ENCODE measurements around the gene C19orf67. TPM values are rescaled to one million over a fixed set of nuclear protein-coding genes. Genes with fewer than 3 reads are reported as not detected.

The C19orf67 gene
- total and polyA plus RNA-seq, 8 donors = not detected

DNA sequence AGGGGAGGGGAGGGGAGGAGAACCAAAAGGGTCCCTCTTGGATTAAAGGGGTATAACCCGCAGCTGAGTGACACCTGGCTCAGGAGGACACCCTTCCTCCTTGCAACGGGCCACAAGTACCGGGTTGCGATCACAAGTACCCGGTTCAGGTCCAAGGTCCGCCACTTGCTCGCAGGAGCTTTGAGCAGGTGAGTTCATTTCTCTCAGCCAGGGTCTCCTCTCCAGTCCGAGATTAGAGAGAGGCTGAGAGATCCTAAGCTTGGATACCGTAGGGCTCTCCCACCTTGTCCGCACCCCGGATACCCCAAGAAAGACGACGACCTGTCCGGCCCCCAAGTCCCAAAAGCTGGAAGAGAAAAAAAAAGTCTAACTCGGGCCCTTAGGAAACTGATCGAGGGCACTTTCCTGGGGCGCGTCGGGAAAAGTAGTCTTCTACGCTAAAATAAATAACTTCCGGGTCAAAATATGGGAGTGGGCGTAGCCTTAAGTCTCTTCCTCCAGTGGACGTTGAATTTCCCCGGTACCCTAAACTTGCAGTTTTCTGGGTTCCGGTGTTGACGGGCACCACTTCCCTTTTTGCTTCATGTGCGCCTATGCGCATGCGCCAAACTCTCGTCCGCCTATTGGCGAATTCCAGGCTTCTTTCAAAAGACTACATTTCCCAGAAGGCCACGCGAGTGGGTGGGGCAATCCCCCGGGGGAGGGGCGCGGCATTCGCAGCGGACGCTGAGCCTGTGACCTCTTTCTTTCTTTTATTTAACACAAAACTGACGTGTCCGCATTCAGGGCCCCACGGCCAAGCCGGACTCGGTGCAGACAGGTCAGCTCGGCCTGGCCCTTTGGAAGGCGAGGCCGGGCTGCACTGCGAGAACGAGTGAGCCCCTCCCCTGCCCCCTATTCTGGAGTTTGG is 4.4 kb downstream of the C19orf67 start:
- Histone ChIP-seq H3K4me1 (peaks cover 0 to 14% (median 0%) of the 10 kb centered on the region in 3 donors), H3K27me3 (no peaks in the 10 kb centered on the region), H3K36me3 (no peaks in the 10 kb centered on the region), H3K4me3 (peak overlapping the region; percentile 55 to 84 (median 64)), H3K9me3 (no peaks in the 10 kb centered on the region), H3K27ac (peak overlapping the region; percentile 81 to 96 (median 95))
- intact Hi-C loops (cut with DNase I) = no loop called here
- TF ChIP-seq, protein P1, sequence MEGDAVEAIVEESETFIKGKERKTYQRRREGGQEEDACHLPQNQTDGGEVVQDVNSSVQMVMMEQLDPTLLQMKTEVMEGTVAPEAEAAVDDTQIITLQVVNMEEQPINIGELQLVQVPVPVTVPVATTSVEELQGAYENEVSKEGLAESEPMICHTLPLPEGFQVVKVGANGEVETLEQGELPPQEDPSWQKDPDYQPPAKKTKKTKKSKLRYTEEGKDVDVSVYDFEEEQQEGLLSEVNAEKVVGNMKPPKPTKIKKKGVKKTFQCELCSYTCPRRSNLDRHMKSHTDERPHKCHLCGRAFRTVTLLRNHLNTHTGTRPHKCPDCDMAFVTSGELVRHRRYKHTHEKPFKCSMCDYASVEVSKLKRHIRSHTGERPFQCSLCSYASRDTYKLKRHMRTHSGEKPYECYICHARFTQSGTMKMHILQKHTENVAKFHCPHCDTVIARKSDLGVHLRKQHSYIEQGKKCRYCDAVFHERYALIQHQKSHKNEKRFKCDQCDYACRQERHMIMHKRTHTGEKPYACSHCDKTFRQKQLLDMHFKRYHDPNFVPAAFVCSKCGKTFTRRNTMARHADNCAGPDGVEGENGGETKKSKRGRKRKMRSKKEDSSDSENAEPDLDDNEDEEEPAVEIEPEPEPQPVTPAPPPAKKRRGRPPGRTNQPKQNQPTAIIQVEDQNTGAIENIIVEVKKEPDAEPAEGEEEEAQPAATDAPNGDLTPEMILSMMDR (IDR thresholded peaks at IDR 0.05) = no peak
- DNase-seq (peak; percentile 98 to 100 (median 100)), ATAC-seq (peak; percentile 90 to 95 (median 92)), FAIRE-seq (peak; percentile 98)
- 0 to 1% methylated on average over 48 to 50 of the region's 50 CpGs for WGBS, 2 donors

DNA sequence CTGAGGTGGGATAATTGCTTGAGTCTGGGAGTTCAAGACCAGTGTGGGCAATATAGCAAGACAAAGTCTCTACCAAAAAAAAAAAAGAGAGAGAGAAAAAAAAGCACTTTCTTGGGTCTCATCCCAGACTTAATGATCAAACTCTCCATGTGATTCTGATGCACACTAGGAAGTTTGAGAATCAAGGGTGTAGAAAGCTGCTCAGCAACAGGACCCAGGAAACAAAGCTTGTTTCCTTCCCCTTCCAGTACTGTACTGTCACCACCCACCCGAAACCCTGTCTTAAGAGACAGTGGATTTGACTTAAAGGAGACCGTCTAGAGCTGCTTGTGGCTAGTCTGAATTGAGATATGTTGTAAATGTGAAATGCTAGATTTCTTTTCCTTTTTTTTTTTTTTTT is 7.2 kb downstream of the C19orf67 start:
- Histone ChIP-seq H3K27ac (no peak overlapping the region), H3K4me1 (peaks cover 0 to 19% (median 5%) of the 10 kb centered on the region in 3 donors), H3K4me3 (no peak overlapping the region), H3K36me3 (no peaks in the 10 kb centered on the region), H3K27me3 (no peaks in the 10 kb centered on the region), H3K9me3 (no peaks in the 10 kb centered on the region)
- intact Hi-C loops (cut with DNase I) = no loop called here
- ATAC-seq (no peak), FAIRE-seq (no peak), DNase-seq (no peak)
- TF ChIP-seq, protein P1 (IDR thresholded peaks at IDR 0.05) = no peak
- 84 to 94% methylated on average over 2 of the region's 2 CpGs for WGBS, 2 donors

DNA sequence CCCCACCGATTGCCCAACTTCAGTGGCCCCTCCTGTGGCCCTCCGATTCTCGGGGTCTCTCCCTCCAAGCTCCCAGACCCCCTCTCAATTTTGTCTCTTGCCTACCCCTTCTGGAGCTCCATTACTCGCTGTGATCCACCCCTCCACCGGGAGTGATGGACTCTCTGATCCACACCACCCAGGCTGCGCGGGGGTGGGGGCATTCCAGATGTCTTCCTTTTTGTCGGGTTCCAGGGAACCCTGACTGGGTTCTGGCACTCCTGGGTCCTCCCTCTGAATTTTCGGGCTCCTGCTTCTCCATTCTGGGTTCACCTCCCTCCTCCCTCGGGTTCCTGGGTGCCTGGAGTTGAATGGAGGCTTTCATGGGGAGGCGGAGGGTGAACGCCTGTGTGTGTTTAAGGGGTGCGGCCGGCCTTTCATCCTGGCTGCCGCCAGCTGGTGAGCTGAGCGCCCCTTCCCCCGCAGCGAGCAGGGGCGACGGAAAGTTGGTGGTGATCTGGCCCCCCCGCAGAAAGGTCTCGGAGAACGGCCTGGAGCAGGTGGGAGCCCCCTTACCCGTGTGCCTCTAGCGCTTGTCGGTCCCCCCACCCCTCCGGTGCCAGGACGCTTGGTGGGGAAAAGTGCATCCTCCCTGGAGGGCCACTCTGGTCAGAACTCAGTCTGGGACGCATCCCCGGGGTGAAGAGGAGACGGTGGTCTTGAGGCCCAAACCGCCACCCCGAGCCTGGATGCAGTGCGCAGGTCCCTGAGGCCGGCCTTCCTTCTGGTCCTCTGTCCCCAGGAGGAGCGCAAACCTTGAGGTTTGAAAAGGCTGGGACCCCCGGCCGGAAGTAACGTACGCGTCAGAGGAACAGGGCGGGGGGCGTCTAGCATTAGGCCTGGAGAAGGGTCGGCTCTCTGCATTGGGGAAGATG is 11.4 kb downstream of the C19orf67 start:
- TF ChIP-seq, protein P1 (IDR thresholded peaks at IDR 0.05) = no peak
- Histone ChIP-seq H3K36me3 (no peaks in the 10 kb centered on the region), H3K9me3 (no peaks in the 10 kb centered on the region), H3K27me3 (no peaks in the 10 kb centered on the region), H3K4me1 (peaks cover 3 to 11% (median 10%) of the 10 kb centered on the region in 3 donors), H3K4me3 (peak overlapping the region; percentile 80 to 88 (median 84)), H3K27ac (peak overlapping the region; percentile 91 to 98 (median 94))
- DNase-seq (peak in 4 of 6 donors; percentile 49 to 81 (median 59)), ATAC-seq (peak in 1 of 4 donors; percentile 2), FAIRE-seq (no peak)
- intact Hi-C loops (cut with DNase I) = loop anchor here in 2 of 3 donors (5.0 kb wide), 1 partner anchor 192 kb away; no protein-coding TSS in a partner anchor
- 0 to 1% methylated on average over 44 of the region's 44 CpGs for WGBS, 2 donors

DNA sequence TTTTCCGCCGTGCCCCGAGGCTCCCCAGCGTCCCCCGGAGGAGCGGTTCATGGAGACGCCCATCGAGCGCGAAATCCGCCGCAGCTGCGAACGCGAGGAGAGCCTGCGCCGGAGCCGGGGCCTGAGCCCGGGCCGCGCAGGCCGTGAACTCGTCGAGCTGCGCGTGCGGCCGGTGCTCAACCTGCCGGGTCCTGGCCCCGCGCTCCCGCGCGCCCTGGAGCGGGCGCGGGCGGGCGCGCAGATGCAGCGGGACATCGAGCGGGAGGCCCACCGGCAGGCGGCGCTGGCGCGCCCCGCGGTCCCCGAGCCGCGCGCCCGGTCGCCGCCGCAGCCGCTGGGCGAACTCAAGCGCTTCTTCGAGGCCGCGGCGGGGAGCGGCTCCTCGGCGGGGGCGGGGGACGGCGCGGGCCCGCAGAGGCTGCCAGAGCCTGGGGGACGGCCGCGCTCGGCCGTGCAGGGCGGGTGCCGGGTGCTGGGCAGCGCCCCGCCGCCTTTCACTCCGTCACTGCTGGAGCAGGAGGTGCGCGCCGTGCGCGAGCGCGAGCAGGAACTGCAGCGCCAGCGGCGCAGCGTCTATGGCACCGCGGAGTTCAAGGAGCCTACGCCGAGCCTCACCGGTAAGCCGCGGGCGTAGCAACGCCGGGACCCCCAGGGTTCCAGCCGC is 12.2 kb downstream of the C19orf67 start:
- H3K36me3 ChIP-seq = no peaks in the 10 kb centered on the region
- H3K27me3 ChIP-seq = no peaks in the 10 kb centered on the region
- H3K4me3 ChIP-seq = peak overlapping the region; percentile 80 to 88 (median 84)
- intact Hi-C loops (cut with DNase I) = loop anchor here in 2 of 3 donors (5.0 kb wide), 1 partner anchor 191 kb away; no protein-coding TSS in a partner anchor
- FAIRE-seq (no peak), DNase-seq (peak; percentile 71 to 94 (median 85)), ATAC-seq (peak; percentile 33 to 62 (median 44))
- WGBS, 2 donors = 0 to 1% methylated on average over 82 to 106 of the region's 106 CpGs
- peak overlapping the region; percentile 93 to 98 (median 96) for H3K27ac ChIP-seq
- TF ChIP-seq, protein P1 (IDR thresholded peaks at IDR 0.05) = peak in 2 of 4 donors; percentile 12 to 30
- peaks cover 3 to 11% (median 10%) of the 10 kb centered on the region in 3 donors for H3K4me1 ChIP-seq
- H3K9me3 ChIP-seq = no peaks in the 10 kb centered on the region

Data from pancreas (tissue), 10 donors.